HepG2 (cell line): ENCODE results near the gene ACYP2. TPM values are rescaled to one million over a fixed set of nuclear protein-coding genes. Genes with fewer than 3 reads are reported as not detected.

ENCODE experiments used
- CREB1 ChIP-seq, 2 experiments: fragments of 450-650 bp in 1 of 2; IDR thresholded peaks; 2 replicates each; pipeline ENCODE4 v1.6.1; 2016 to 2017; ENCODE audit warnings: control low read depth in 1 of 2, mild to moderate bottlenecking in 1 of 2, missing compliant biosample characterization in 1 of 2, missing genetic modification characterization in 1 of 2
- FOSL2 ChIP-seq: sonication (generic); formaldehyde crosslinking; IDR thresholded peaks from 2 replicates; pipeline ENCODE4 v1.4.0; 2020; ENCODE audit warnings: missing genetic modification reagents
- KDM2A ChIP-seq: sonication (generic); formaldehyde crosslinking; IDR thresholded peaks from 2 replicates; pipeline ENCODE4 v1.4.0; 2020; ENCODE audit warnings: low read depth, missing genetic modification reagents, borderline replicate concordance
- SRF ChIP-seq: IDR thresholded peaks from 2 replicates; pipeline ENCODE4 v1.6.1; 2011; ENCODE audit warnings: mild to moderate bottlenecking, low read depth, low read length, moderate library complexity
- SSRP1 ChIP-seq: IDR thresholded peaks from 2 replicates; pipeline ENCODE4 v1.6.1; 2016; ENCODE audit warnings: control low read depth
- ZFP36L1 ChIP-seq: sonication (generic); formaldehyde crosslinking; IDR thresholded peaks from 2 replicates; pipeline ENCODE4 v1.8.0; 2022; ENCODE audit warnings: mild to moderate bottlenecking, missing genetic modification reagents, moderate library complexity
- ZSCAN25 ChIP-seq: sonication (generic); formaldehyde crosslinking; IDR thresholded peaks from 2 replicates; pipeline ENCODE4 v1.8.0; 2022; ENCODE audit warnings: mild to moderate bottlenecking, missing genetic modification reagents
- polyA plus RNA-seq, 8 experiments: library from polyadenylated mRNA; depleted of rRNA in 3 of 8; stranded (reverse) in 7 of 8; unstranded in 1 of 8; fragments of >200 nt; fragmentation: Illumina TruSeq in 4 of 8; extraction: Trizol in 4 of 8; gene quantifications; 2 replicates each; pipeline versions ENCODE4 v1.2.1 to v1.2.3, GENCODE V29; 2011 to 2016; ENCODE audit warnings: low read depth in 4 of 8, missing spikeins in 1 of 8, mixed read lengths in 1 of 8; ENCODE audit not compliant: insufficient read depth in 1 of 8
- total RNA-seq, 5 experiments: library from RNA; depleted of rRNA; stranded (reverse); fragments of >200 nt; fragmentation: Illumina TruSeq; extraction: Trizol; gene quantifications; 2 replicates each; pipeline ENCODE4 v1.2.3, GENCODE V29; 2016; ENCODE audit warnings: low read depth in 1 of 5
- TF ChIP-seq, protein P1 (sequence below): sonication (generic); formaldehyde crosslinking; conservative IDR thresholded peaks from 2 replicates; pipeline ENCODE4 v1.8.0; 2022; ENCODE audit warnings: low read depth, missing genetic modification reagents
- TF ChIP-seq, protein P2 (sequence below): IDR thresholded peaks from 2 replicates; pipeline ENCODE4 v1.6.1; 2016; ENCODE audit warnings: missing genetic modification reagents, missing compliant biosample characterization
- TF ChIP-seq, protein P3 (sequence below): sonication (generic); formaldehyde crosslinking; IDR thresholded peaks from 2 replicates; pipeline ENCODE4 v1.5.1; 2020; ENCODE audit warnings: mild to moderate bottlenecking, missing genetic modification reagents, borderline replicate concordance
- TF ChIP-seq, protein P4 (sequence below): sonication (generic); formaldehyde crosslinking; IDR thresholded peaks from 2 replicates; pipeline ENCODE4 v1.4.0; 2020; ENCODE audit warnings: mild to moderate bottlenecking, missing genetic modification reagents
- TF ChIP-seq, protein P5 (sequence below): sonication (generic); formaldehyde crosslinking; conservative IDR thresholded peaks from 2 replicates; pipeline ENCODE4 v1.4.0; 2020; ENCODE audit warnings: missing genetic modification reagents
- TF ChIP-seq, protein P6 (sequence below): sonication (generic); formaldehyde crosslinking; IDR thresholded peaks from 2 replicates; pipeline ENCODE4 v1.5.0; 2020; ENCODE audit warnings: mild to moderate bottlenecking, missing genetic modification reagents, borderline replicate concordance

ACYP2 gene
- total and polyA plus RNA-seq, 2 of the 13 experiments (the other 11 are each of a cell fraction or from before 2014, with no cell fraction given), result 12.3 to 12.7 TPM

DNA sequence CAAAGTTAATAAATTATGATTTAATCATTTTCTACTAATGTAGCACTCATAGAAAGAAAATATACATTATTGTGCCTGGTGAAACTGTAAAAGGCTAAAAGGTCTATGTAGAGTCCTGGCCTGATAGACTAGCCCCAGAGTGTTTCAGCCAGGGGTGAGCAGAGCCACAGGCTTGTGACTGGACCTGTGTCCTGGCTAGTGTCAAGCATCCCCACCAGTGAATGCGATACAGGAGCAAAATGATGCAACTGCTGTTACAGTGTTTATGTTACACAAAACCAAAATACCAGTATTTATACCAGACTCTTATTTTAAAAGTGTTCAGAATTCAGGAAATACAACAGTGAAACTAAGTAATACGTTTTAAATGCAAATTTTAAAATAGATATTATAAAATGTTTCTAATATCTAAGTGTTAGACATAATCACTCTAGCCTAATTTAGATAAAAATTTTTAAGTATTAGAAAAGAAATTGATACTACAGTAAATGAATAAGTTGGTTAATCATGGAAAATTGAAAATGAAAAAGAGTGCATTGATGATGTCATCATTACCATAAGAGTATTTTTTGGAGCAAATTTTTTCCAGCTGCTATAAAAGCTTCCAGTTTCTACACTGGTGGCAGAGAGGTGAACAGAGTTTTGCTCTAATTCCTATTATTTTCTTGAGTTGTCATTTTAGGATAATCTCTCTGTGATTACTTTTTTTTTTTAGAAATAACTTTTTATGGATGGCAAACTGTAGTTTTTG, 146.8 kb downstream of the ACYP2 start (continued):
- TF ChIP-seq, protein P1, sequence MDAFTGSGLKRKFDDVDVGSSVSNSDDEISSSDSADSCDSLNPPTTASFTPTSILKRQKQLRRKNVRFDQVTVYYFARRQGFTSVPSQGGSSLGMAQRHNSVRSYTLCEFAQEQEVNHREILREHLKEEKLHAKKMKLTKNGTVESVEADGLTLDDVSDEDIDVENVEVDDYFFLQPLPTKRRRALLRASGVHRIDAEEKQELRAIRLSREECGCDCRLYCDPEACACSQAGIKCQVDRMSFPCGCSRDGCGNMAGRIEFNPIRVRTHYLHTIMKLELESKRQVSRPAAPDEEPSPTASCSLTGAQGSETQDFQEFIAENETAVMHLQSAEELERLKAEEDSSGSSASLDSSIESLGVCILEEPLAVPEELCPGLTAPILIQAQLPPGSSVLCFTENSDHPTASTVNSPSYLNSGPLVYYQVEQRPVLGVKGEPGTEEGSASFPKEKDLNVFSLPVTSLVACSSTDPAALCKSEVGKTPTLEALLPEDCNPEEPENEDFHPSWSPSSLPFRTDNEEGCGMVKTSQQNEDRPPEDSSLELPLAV (CRISPR knock-in tag), result no peak
- TF ChIP-seq SSRP1 (CRISPR knock-in tag), result no peak
- no peak for TF ChIP-seq ZSCAN25
- TF ChIP-seq, protein P2, sequence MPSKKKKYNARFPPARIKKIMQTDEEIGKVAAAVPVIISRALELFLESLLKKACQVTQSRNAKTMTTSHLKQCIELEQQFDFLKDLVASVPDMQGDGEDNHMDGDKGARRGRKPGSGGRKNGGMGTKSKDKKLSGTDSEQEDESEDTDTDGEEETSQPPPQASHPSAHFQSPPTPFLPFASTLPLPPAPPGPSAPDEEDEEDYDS (CRISPR knock-in tag), result no peak
- TF ChIP-seq SRF, result no peak
- TF ChIP-seq, protein P3, sequence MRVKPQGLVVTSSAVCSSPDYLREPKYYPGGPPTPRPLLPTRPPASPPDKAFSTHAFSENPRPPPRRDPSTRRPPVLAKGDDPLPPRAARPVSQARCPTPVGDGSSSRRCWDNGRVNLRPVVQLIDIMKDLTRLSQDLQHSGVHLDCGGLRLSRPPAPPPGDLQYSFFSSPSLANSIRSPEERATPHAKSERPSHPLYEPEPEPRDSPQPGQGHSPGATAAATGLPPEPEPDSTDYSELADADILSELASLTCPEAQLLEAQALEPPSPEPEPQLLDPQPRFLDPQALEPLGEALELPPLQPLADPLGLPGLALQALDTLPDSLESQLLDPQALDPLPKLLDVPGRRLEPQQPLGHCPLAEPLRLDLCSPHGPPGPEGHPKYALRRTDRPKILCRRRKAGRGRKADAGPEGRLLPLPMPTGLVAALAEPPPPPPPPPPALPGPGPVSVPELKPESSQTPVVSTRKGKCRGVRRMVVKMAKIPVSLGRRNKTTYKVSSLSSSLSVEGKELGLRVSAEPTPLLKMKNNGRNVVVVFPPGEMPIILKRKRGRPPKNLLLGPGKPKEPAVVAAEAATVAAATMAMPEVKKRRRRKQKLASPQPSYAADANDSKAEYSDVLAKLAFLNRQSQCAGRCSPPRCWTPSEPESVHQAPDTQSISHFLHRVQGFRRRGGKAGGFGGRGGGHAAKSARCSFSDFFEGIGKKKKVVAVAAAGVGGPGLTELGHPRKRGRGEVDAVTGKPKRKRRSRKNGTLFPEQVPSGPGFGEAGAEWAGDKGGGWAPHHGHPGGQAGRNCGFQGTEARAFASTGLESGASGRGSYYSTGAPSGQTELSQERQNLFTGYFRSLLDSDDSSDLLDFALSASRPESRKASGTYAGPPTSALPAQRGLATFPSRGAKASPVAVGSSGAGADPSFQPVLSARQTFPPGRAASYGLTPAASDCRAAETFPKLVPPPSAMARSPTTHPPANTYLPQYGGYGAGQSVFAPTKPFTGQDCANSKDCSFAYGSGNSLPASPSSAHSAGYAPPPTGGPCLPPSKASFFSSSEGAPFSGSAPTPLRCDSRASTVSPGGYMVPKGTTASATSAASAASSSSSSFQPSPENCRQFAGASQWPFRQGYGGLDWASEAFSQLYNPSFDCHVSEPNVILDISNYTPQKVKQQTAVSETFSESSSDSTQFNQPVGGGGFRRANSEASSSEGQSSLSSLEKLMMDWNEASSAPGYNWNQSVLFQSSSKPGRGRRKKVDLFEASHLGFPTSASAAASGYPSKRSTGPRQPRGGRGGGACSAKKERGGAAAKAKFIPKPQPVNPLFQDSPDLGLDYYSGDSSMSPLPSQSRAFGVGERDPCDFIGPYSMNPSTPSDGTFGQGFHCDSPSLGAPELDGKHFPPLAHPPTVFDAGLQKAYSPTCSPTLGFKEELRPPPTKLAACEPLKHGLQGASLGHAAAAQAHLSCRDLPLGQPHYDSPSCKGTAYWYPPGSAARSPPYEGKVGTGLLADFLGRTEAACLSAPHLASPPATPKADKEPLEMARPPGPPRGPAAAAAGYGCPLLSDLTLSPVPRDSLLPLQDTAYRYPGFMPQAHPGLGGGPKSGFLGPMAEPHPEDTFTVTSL, result no peak
- TF ChIP-seq CREB1 (IDR thresholded peaks at IDR 0.05), result peak; percentile 72
- TF ChIP-seq CREB1 (CRISPR knock-in tag; IDR thresholded peaks at IDR 0.05), result no peak
- TF ChIP-seq, protein P4, sequence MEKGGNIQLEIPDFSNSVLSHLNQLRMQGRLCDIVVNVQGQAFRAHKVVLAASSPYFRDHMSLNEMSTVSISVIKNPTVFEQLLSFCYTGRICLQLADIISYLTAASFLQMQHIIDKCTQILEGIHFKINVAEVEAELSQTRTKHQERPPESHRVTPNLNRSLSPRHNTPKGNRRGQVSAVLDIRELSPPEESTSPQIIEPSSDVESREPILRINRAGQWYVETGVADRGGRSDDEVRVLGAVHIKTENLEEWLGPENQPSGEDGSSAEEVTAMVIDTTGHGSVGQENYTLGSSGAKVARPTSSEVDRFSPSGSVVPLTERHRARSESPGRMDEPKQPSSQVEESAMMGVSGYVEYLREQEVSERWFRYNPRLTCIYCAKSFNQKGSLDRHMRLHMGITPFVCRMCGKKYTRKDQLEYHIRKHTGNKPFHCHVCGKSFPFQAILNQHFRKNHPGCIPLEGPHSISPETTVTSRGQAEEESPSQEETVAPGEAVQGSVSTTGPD (CRISPR knock-in tag), result no peak
- TF ChIP-seq ZFP36L1 (CRISPR knock-in tag), result no peak
- TF ChIP-seq, protein P5, sequence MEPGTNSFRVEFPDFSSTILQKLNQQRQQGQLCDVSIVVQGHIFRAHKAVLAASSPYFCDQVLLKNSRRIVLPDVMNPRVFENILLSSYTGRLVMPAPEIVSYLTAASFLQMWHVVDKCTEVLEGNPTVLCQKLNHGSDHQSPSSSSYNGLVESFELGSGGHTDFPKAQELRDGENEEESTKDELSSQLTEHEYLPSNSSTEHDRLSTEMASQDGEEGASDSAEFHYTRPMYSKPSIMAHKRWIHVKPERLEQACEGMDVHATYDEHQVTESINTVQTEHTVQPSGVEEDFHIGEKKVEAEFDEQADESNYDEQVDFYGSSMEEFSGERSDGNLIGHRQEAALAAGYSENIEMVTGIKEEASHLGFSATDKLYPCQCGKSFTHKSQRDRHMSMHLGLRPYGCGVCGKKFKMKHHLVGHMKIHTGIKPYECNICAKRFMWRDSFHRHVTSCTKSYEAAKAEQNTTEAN, result 0 out of 2 replicates have a peak, but pooled peaks have one; percentile 39
- peak; percentile 23; the same call in 1 of the 2 replicates for TF ChIP-seq FOSL2 (CRISPR knock-in tag)
- TF ChIP-seq, protein P6, sequence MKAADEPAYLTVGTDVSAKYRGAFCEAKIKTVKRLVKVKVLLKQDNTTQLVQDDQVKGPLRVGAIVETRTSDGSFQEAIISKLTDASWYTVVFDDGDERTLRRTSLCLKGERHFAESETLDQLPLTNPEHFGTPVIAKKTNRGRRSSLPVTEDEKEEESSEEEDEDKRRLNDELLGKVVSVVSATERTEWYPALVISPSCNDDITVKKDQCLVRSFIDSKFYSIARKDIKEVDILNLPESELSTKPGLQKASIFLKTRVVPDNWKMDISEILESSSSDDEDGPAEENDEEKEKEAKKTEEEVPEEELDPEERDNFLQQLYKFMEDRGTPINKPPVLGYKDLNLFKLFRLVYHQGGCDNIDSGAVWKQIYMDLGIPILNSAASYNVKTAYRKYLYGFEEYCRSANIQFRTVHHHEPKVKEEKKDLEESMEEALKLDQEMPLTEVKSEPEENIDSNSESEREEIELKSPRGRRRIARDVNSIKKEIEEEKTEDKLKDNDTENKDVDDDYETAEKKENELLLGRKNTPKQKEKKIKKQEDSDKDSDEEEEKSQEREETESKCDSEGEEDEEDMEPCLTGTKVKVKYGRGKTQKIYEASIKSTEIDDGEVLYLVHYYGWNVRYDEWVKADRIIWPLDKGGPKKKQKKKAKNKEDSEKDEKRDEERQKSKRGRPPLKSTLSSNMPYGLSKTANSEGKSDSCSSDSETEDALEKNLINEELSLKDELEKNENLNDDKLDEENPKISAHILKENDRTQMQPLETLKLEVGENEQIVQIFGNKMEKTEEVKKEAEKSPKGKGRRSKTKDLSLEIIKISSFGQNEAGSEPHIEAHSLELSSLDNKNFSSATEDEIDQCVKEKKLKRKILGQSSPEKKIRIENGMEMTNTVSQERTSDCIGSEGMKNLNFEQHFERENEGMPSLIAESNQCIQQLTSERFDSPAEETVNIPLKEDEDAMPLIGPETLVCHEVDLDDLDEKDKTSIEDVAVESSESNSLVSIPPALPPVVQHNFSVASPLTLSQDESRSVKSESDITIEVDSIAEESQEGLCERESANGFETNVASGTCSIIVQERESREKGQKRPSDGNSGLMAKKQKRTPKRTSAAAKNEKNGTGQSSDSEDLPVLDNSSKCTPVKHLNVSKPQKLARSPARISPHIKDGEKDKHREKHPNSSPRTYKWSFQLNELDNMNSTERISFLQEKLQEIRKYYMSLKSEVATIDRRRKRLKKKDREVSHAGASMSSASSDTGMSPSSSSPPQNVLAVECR (CRISPR knock-in tag), result no peak
- TF ChIP-seq KDM2A (CRISPR knock-in tag), result no peak
